HCT116 (cell line): ENCODE results near the gene UCP1.

ENCODE experiments used
- CEBPB ChIP-seq: IDR thresholded peaks from 2 replicates; pipeline ENCODE4 v1.6.1; 2012; ENCODE audit warnings: low read depth
- CTCF ChIP-seq, 3 experiments: fragments of 200-600 bp in 1 of 3; sonication (generic) in 1 of 3; IDR thresholded peaks in 2 of 3; conservative IDR thresholded peaks in 1 of 3; 2 replicates each; pipeline ENCODE4 v1.5.1; 2012 to 2017; ENCODE audit warnings: low read depth in 2 of 3, low read length in 2 of 3, antibody characterized with exemption in 1 of 3, borderline replicate concordance in 1 of 3, control low read depth in 1 of 3, mild to moderate bottlenecking in 1 of 3, mixed read lengths in 1 of 3, mixed run types in 1 of 3, moderate library complexity in 1 of 3; ENCODE audit not compliant: insufficient read depth in 1 of 3
- ELF1 ChIP-seq: IDR thresholded peaks from 2 replicates; pipeline ENCODE4 v1.6.1; 2012; ENCODE audit warnings: low read depth, borderline replicate concordance
- EZH2 ChIP-seq: fragments of 200-600 bp; sonication (generic); IDR thresholded peaks from 2 replicates; pipeline ENCODE4 v1.6.1; 2017; ENCODE audit warnings: antibody characterized with exemption, mixed run types
- EZH2phosphoT487 ChIP-seq: fragments of 200-600 bp; IDR thresholded peaks from 2 replicates; pipeline ENCODE4 v1.6.1; 2018; ENCODE audit warnings: antibody characterized with exemption, borderline replicate concordance
- JUND ChIP-seq: IDR thresholded peaks from 2 replicates; pipeline ENCODE4 v1.6.1; 2012
- POLR2A ChIP-seq: IDR thresholded peaks from 2 replicates; pipeline ENCODE4 v1.7.0; 2011; ENCODE audit warnings: borderline replicate concordance; ENCODE audit not compliant: insufficient read depth, insufficient read length; ENCODE audit errors: extremely low read depth
- POLR2AphosphoS5 ChIP-seq: IDR thresholded peaks from 2 replicates; pipeline ENCODE4 v1.6.1; 2011; ENCODE audit warnings: mild to moderate bottlenecking, low read depth, low read length, moderate library complexity
- RAD21 ChIP-seq: IDR thresholded peaks from 2 replicates; pipeline ENCODE4 v1.6.1; 2012; ENCODE audit warnings: low read depth, mild to moderate bottlenecking
- REST ChIP-seq: IDR thresholded peaks from 2 replicates; pipeline ENCODE4 v1.6.1; 2012; ENCODE audit warnings: low read depth
- TCF7L2 ChIP-seq: IDR thresholded peaks from 2 replicates; pipeline ENCODE4 v1.7.0; 2011; ENCODE audit warnings: borderline replicate concordance, inconsistent platforms; ENCODE audit not compliant: insufficient read depth, insufficient read length; ENCODE audit errors: extremely low read depth

- TF ChIP-seq EZH2 (no peak), EZH2phosphoT487 (no peak), CTCF (IDR thresholded peaks at IDR 0.05 in 2 of 3, conservative IDR thresholded peaks at IDR 0.05 in 1 of 3; ENCODE audit: borderline replicate concordance in 1 of 3, insufficient read depth in 1 of 3, low read depth in 2 of 3, low read length in 2 of 3) (no peak), POLR2AphosphoS5 (no peak), RAD21 (no peak), TCF7L2 (no peak), CEBPB (no peak), REST (no peak), JUND (no peak), POLR2A (no peak), ELF1 (no peak)
Observed at GRCh38 chr4:140617499-140618248, 48.9 kb upstream of the UCP1 start.
